Activated CD8-positive, alpha-beta memory T cell treated with anti-CD3 and anti-CD28 coated beads for 4 hours (primary cell): ENCODE results near the gene GRK7.
"Not testable (repeated sequence)": the region's sequence is repeated elsewhere in the genome, so short reads cannot be mapped to it uniquely, and the experiment has no call there.

Experiments used
- DNase-seq, 2 donors: peaks; one replicate each; pipeline ENCODE4 v3.0.0-alpha.2; 2020; ENCODE audit warnings: low read depth in 2 of 2

Gene GRK7

DNA sequence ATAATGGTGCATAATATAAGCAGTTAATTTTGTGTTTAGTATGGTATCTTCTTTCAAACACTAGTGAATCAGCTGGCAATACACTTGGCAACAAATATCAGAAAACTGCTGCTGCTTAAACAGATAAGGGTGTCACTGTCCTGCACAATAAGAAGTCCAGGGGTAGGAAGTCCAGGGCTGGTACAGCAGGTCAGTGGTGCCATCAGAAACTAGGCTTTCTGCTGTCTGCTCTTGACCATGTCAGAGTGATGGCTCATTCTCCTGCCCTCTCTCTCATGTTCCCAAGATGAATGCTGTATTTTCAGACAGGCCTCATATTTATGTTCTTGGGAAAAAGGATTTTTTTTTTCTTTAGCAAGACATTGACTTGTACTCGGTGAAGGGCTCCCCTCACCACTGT, 9.2 kb upstream of the GRK7 start:
- no peak for DNase-seq

GRCh38 chr3:141762552-141762951, 656 bp upstream of the GRK7 start:
- DNase-seq: not testable (repeated sequence)

GRCh38 chr3:141764045-141764444, 837 bp downstream of the GRK7 start:
- DNase-seq: no peak

- no peak for DNase-seq
Observed at GRCh38 chr3:141764465-141764864, 1.3 kb downstream of the GRK7 start.

DNA sequence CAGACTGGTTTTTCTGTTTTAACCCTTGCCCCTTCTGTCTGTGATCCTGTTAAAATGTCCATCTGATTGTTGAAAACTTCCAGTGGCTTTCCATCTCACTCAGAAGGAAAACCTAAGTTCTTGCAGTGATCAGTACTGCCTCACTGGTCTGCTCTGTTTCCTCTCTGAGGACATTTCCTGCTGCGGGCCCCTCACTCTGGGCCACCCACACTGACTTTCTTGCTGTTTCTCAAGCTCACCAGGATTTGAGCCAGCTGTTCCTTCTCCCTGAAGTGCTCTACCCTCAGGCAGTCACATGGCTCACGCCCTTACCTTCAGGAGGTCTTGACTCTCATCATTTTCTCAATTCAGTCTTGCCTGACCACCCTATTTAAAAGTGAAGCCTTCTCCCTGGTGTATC, 1.8 kb downstream of the GRK7 start:
- no peak for DNase-seq

DNA sequence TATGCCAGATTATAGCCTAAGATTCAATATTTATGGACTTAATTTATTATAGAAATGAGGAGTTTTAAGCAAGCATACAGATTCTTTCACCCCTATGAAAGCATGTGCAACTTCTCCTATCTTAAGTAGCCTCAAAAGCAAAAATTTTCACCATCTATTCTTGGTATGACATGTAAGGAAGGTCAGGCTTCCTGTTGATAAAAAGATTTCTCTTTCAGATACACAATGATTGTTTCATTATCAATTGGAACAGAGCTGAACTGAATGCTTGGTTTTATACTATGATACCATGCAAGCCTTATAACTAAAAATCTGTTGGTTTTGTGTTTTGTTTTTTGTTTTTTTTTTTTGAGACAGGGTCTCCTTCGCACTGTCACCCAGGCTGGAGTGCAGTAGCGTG, 3.9 kb downstream of the GRK7 start:
- no peak for DNase-seq

DNA sequence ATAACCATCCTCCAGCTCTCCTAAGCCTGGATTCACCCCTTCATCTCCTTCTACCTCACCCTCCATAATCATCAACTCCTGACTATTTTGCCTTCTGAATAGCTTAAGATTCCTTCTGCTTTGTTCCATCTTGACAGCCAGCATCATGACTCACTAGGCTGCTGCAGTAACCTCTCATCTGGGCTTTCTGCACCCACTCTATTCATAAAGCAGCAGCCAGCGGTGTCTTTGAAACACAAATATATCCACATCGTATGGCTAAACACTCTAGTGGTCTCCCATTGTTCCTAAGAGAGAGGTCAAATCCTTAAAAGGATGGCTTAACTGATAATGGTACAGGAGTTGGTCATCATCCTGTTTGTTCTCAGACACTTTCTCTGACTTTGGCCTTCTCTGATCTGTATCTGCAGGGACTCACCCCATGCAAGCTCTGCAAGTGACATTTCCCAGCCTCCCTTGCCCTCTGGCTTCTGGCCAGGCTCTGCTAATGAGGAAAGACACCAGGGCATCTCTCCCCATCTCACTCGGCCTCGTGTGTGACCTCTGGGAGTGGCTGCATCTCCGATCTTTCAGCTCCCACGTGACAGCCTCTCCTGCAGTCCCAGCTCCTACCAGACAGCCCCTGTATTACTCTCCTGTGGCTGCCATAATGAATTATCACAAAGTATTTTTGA, 6.2 kb downstream of the GRK7 start:
- DNase-seq: no peak

DNA sequence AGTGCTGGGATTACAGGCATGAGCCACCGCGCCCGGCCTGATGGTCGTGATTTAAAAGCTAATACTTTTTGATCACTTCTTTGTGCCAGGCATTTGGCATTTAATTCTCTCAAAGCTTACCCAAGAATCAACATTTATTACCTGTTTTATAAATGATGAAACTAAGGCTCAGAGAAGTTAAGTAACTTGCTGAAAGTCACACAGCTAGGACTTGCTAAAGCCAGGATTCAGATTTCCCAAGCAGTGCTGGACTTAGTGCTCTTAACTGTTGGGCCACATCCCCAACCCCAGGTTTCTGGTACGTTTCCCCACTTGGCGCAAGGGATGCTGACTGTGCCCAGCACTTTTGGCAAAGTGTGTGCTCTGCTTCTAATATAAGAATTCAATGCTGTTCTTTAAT, 10.5 kb downstream of the GRK7 start:
- no peak for DNase-seq

DNA sequence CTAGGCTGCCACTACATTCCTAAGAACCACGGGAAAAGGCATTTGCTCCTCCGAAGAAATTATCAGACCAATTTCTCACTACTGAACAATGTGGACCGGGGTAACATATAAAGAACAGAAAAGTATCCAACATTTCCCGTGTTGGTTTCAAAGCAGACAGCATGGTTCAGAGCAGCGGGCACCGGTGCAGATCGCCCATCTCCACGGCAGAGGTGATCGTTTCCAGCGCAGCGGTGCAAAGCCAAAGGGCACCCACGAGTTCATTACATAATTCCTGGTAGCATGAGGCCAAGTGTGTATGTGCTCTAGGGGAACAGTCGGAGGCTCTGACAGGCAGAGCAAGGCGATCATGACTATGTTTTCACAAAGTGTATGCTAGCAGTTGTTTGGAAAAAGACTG, 13.2 kb downstream of the GRK7 start:
- DNase-seq: no peak

DNA sequence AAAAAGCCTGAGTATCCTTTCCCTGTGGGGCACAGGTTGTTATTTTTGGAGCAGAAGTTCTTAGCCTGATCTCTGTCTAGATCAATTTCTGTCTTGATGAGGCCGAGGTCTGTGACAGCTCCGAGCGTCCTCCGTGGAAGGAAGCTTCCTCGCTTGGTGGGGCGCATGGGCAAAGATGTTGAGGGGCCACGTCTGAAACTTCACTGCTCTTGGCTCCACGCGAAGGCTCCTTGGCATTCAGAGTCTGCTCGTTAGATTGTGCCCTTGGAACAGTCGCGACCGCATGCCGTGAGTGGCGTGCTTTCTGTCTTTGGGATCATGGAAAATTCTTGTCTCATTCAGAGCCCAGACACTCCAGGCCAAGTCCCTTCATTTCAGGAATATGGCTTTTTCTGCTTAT, 13.7 kb downstream of the GRK7 start:
- DNase-seq: no peak

GRCh38 chr3:141777957-141778813, 15.0 kb downstream of the GRK7 start:
- no peak for DNase-seq

- DNase-seq: no peak
Observed at GRCh38 chr3:141779667-141780066, 16.5 kb downstream of the GRK7 start.

GRCh38 chr3:141782386-141782932, 19.3 kb downstream of the GRK7 start:
- DNase-seq: no peak

- DNase-seq: no peak
Observed at GRCh38 chr3:141783632-141784031, 20.4 kb downstream of the GRK7 start.

- DNase-seq: no peak
Observed at GRCh38 chr3:141784096-141784495, 20.9 kb downstream of the GRK7 start.

- no peak for DNase-seq
Observed at GRCh38 chr3:141784531-141784930, 21.3 kb downstream of the GRK7 start.

DNA sequence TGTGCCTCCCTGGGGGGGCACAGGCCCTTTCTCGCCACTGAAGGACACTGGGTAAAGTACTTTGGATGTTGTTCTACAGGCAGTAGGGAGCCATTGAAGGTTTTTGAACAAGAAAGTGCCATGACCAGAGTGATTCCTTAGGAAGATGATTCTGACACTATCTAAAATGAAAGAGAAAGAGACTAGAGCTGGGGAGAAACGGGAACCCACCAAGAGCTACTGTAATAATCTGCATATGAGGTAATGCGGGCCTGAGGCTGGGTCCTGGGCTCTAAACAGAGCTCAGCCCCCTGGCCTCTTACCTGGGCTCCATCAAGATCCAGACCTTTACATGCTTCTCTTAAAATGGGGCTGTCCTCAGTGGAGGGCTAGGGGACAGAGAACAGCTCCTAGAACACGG, 24.9 kb downstream of the GRK7 start:
- DNase-seq: no peak

DNA sequence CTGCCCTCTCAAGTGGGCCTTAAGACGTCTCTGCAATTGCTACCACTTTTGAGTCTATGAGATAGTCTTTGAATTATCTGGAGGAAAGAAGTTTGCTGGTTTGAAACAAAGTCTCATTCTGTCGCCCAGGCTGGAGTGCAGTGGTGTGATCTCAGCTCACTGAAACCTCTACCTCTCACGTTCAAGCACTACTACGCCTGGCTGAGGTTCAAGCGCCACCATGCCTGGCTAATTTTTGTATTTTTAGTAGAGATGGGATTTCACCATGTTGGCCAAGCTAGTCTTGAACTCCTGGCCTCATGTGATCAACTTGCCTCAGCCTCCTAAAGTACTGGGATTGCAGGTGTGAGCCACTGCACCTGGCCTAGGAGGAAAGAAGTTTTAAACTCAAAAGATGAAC, 25.5 kb downstream of the GRK7 start:
- DNase-seq: not testable (repeated sequence)

- DNase-seq: no peak
Observed at GRCh38 chr3:141789281-141789680, 26.1 kb downstream of the GRK7 start.

DNA sequence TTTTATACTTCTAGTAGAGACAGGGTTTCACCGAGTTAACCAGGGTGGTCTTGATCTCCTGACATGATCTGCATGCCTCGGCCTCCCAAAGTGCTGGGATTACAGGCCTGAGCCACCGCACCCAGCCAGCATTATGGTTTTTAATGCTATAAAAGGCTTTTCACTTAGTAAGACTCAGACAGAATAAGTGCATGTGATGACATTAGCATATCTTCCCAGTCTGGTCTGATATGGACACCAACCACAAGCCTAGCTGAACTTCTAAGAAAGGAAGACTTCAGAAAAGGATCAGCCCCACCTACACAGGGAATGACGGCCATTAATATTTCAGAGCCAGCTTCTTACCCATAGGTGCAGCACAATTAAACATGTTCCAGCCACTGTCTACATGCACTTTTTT, 27.0 kb downstream of the GRK7 start:
- DNase-seq: no peak

DNA sequence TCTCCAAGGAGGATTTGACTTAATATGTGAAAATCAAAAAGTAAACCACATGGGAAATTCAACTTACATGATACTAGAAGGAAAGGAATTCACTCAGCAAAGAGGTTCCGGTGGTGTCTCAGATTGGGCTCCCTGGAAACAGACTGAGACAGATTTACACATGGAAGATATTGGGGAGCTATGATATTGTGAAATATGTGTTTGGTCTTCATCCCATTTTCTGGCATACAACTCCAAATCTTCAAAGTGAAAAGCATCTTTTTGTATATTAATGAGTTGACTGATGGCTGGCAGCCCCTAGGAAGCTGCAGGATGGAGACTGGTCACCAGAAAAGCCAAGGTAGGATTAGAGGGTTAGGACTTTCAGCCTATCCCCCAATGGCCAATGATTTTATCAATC, 29.3 kb downstream of the GRK7 start:
- no peak for DNase-seq

GRCh38 chr3:141793476-141794260, 30.5 kb downstream of the GRK7 start:
- DNase-seq: no peak
